Right lobe of liver (tissue), 6 donors: Measurements from ENCODE around the gene GRK4. TPM values are rescaled to one million over a fixed set of nuclear protein-coding genes. Genes with fewer than 3 reads are reported as not detected.
A peak's percentile ranks its signal among the peaks of the same experiment; 100 is the strongest.

Source experiments
- ATAC-seq, 4 donors: fragments of 200-7000 bp; cut with Tn5 transposase; one replicate each; pipeline ENCODE4 v1.9.1; 2020; ENCODE audit warnings: mild to moderate bottlenecking in 4 of 4, moderate library complexity in 4 of 4
- DNase-seq, 3 donors: peaks; one replicate each; pipeline ENCODE4 v3.0.0-alpha.2; 2020
- H3K27ac ChIP-seq, 3 donors: fragments of 200-600 bp; one replicate each; pipeline ENCODE4 v1.8.0; 2022
- H3K27me3 ChIP-seq, 2 donors: fragments of 200-600 bp; one replicate each; pipeline ENCODE4 v1.8.0; 2022
- H3K36me3 ChIP-seq, 4 donors: fragments of 200-600 bp; sonication (generic) in 1 of 4; one replicate each; pipeline versions ENCODE4 v1.5.1 to v1.8.0; 2017 to 2022; ENCODE audit warnings: control low read depth in 1 of 4
- H3K4me1 ChIP-seq, 4 donors: fragments of 200-600 bp; sonication (generic) in 1 of 4; one replicate each; pipeline versions ENCODE4 v1.5.1 to v1.8.0; 2017 to 2022; ENCODE audit warnings: control low read depth in 1 of 4
- H3K4me3 ChIP-seq, 3 donors: fragments of 200-600 bp; one replicate each; pipeline ENCODE4 v1.8.0; 2022
- H3K9me3 ChIP-seq, 4 donors: fragments of 200-600 bp; sonication (generic) in 1 of 4; one replicate each; pipeline versions ENCODE4 v1.5.1 to v1.8.0; 2017 to 2022; ENCODE audit warnings: control low read depth in 1 of 4
- POLR2A ChIP-seq: fragments of 450-650 bp; IDR thresholded peaks from one replicate; pipeline ENCODE4 v1.6.1; 2017; ENCODE audit warnings: antibody characterized with exemption, mild to moderate bottlenecking
- WGBS: methylation state at CpG from one replicate; pipeline ENCODE4 v1.1.6; 2018; ENCODE audit warnings: low coverage, low lambda C conversion rate; ENCODE audit not compliant: insufficient coverage; ENCODE audit errors: missing lambda C conversion rate; 5-methylcytosine and 5-hydroxymethylcytosine counted together
- intact Hi-C, 2 donors: fragments of 100-400 bp; cut with DNase I; formaldehyde crosslinking; loops; one replicate each; pipeline versions ENCODE4 v1.11.2 to v1.14.1; 2022
- total RNA-seq, 6 experiments: library from RNA; depleted of rRNA in 2 of 6; stranded (reverse); fragments of >200 nt in 2 of 6; fragmentation: NEBNext Ultra II Directional in 3 of 6; extraction: Animal tissue kit (Norgen Biotek cat#: 25700) in 3 of 6; gene quantifications; one replicate each; pipeline versions ENCODE4 v1.1.0 to v1.2.4, GENCODE V29; 2016 to 2023
- TF ChIP-seq, protein P1 (sequence below), 4 donors: fragments of 200-600 bp in 3 of 4; fragments of 450-650 bp in 1 of 4; IDR thresholded peaks; one replicate each; pipeline versions ENCODE4 v1.5.1 to v1.8.0; 2016 to 2022; ENCODE audit warnings: antibody characterized with exemption in 4 of 4, mild to moderate bottlenecking in 2 of 4
- donor health status: DM: no; HTN: yes; CAD: no.
- donor health status: DM: no; HTN: no; CAD: no.
- donor health status: DM: no; HTN: no; CAD: no.
- donor health status: DM: no; HTN: yes; CAD: no.
- donor health status: DM: no; HTN: yes; CAD: no.

Gene GRK4
- total RNA-seq, 6 experiments from 2014 or later = 1.0 to 4.3 (median 2.8) TPM

DNA sequence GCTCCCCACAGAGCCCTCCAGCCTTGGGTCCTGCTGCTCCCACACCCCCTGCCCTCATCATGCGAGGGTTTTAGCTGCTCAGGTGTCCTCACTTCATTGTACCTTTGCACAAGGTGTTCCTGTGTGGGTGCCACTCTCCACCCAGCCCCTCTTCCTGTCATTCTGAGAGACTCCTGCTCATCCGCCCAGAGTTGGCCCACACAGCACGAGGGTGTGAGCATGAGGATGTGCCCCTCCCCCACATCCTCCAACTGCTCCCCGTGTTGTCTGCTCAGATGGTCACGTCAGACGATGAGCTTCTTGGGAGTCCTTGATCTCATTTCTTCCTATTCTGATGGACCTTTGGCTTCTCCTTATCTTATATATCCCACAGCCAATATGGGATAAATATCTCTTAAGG lies 57.8 kb downstream of the GRK4 start:
- DNase-seq (no peak), ATAC-seq (peak in 1 of 4 donors; percentile 19)
- H3K4me1 ChIP-seq = no peaks in the 10 kb centered on the region
- TF ChIP-seq, protein P1, sequence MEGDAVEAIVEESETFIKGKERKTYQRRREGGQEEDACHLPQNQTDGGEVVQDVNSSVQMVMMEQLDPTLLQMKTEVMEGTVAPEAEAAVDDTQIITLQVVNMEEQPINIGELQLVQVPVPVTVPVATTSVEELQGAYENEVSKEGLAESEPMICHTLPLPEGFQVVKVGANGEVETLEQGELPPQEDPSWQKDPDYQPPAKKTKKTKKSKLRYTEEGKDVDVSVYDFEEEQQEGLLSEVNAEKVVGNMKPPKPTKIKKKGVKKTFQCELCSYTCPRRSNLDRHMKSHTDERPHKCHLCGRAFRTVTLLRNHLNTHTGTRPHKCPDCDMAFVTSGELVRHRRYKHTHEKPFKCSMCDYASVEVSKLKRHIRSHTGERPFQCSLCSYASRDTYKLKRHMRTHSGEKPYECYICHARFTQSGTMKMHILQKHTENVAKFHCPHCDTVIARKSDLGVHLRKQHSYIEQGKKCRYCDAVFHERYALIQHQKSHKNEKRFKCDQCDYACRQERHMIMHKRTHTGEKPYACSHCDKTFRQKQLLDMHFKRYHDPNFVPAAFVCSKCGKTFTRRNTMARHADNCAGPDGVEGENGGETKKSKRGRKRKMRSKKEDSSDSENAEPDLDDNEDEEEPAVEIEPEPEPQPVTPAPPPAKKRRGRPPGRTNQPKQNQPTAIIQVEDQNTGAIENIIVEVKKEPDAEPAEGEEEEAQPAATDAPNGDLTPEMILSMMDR (IDR thresholded peaks at IDR 0.05) = no peak
- TF ChIP-seq POLR2A = no peak
- no peaks in the 10 kb centered on the region for H3K9me3 ChIP-seq
- no peaks in the 10 kb centered on the region for H3K27me3 ChIP-seq
- H3K36me3 ChIP-seq = no peaks in the 10 kb centered on the region
- 84% methylated on average over 6 of the region's 6 CpGs for WGBS
- no peak overlapping the region for H3K27ac ChIP-seq
- intact Hi-C loops = no loop called here
- H3K4me3 ChIP-seq = no peak overlapping the region

DNA sequence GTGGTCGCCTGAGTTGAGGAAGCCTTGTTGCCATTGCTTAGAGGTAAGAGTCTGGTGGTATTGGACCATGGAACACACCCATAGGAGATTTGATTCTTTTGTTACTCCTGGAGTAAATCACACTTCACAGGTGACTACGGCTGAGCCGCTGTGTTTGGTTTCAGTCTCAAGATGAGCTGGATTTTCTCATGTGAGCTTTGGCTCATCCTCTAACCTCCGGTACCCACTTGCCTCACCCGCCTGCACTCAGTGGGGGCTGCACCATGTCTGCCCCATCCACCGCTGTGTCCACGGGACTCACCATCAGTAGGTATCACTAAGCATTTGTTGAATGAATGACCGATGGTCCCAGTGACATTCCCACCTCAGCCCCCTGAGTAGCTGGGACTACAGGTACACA lies 58.3 kb downstream of the GRK4 start:
- Histone ChIP-seq H3K4me3 (no peak overlapping the region), H3K27ac (no peak overlapping the region), H3K36me3 (no peaks in the 10 kb centered on the region), H3K4me1 (no peaks in the 10 kb centered on the region), H3K9me3 (no peaks in the 10 kb centered on the region), H3K27me3 (no peaks in the 10 kb centered on the region)
- DNase-seq (no peak), ATAC-seq (no peak)
- no peak for TF ChIP-seq POLR2A
- TF ChIP-seq, protein P1 (IDR thresholded peaks at IDR 0.05) = no peak
- intact Hi-C loops = no loop called here
- 87% methylated on average over 8 of the region's 8 CpGs for WGBS

DNA sequence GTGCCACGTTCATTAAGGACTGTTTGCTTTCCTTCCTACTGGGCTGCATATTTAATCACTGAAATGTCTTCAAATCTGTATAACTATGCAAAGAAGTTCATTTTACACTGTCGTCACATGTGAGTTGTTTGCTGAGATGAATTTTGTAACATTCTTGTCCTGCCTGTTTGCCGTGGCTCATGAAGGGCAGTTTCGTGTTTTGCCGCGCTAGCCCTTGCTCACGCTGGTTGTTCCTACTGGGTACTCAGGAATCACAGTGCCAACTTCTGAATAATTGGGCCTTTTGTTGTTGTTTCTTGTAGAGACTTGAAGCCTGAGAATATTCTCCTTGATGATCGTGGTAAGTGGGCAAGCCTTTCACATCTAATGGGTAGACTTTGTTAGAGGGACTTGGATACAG lies 58.7 kb downstream of the GRK4 start:
- TF ChIP-seq, protein P1 (IDR thresholded peaks at IDR 0.05) = no peak
- TF ChIP-seq POLR2A = no peak
- Histone ChIP-seq H3K4me1 (no peaks in the 10 kb centered on the region), H3K36me3 (no peaks in the 10 kb centered on the region), H3K9me3 (no peaks in the 10 kb centered on the region), H3K4me3 (no peak overlapping the region), H3K27me3 (no peaks in the 10 kb centered on the region), H3K27ac (no peak overlapping the region)
- ATAC-seq (no peak), DNase-seq (no peak)
- WGBS = 83% methylated on average over 8 of the region's 8 CpGs
- intact Hi-C loops = no loop called here

DNA sequence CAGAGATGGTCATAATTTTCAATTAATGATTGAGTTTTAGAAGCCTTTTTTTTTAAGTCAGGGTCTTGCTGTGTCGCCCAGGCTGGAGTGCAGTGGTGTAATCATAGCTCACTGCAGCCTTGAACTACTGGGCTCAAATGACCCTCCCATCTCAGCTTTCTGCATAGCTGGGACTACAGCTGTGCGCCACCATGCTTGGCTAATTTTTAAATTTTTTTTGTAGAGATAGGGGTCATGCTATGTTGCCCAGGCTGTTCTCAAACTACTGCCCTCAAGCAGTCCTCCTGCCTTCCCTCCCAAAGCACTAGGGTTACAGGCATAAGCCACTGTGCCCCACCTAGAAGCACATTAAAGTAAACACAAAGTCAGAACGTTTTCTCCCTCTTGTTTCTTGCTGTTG lies 59.3 kb downstream of the GRK4 start:
- intact Hi-C loops = no loop called here
- H3K27ac ChIP-seq = no peak overlapping the region
- no peaks in the 10 kb centered on the region for H3K27me3 ChIP-seq
- DNase-seq (no peak), ATAC-seq (no peak)
- WGBS = 72% methylated on average over 3 of the region's 3 CpGs
- TF ChIP-seq, protein P1 (IDR thresholded peaks at IDR 0.05) = no peak
- TF ChIP-seq POLR2A = no peak
- no peaks in the 10 kb centered on the region for H3K36me3 ChIP-seq
- H3K9me3 ChIP-seq = no peaks in the 10 kb centered on the region
- H3K4me1 ChIP-seq = no peaks in the 10 kb centered on the region
- no peak overlapping the region for H3K4me3 ChIP-seq

DNA sequence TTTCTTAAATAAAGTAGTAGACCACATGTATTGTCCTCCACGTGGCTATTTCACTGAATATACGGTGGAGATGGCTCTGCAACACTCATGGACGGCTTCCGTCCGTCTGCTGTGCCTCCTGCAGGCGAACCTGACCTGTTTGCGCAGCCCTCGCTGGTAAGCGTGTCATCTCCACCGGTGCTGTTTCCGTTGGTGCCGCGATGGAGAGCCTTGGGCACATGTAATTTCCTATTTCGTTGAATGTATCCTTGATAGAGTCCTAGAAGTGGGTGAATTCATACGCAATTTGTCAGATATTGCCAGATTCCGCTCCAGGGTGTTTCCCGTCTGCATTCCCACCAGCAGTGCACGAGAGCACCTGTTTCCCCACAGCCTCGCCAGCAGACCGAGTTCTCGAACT lies 62.5 kb downstream of the GRK4 start:
- H3K27me3 ChIP-seq = no peaks in the 10 kb centered on the region
- 88% methylated on average over 19 of the region's 21 CpGs for WGBS
- no peak for DNase-seq
- TF ChIP-seq, protein P1 (IDR thresholded peaks at IDR 0.05) = no peak
- TF ChIP-seq POLR2A = no peak
- ATAC-seq = no peak
- H3K4me1 ChIP-seq = no peaks in the 10 kb centered on the region
- H3K4me3 ChIP-seq = no peak overlapping the region
- intact Hi-C loops = no loop called here
- no peak overlapping the region for H3K27ac ChIP-seq
- H3K9me3 ChIP-seq = no peaks in the 10 kb centered on the region
- H3K36me3 ChIP-seq = no peaks in the 10 kb centered on the region
